Tibial artery (tissue), 4 donors: Measurements from ENCODE around the gene RASA3.

Experiments used
- DNase-seq, 2 donors: peaks; one replicate each; pipeline ENCODE4 v3.0.0-alpha.2; 2019
- H3K27ac ChIP-seq, 2 donors: fragments of 200-600 bp; sonication (generic) in 1 of 2; 1 replicate in 1 of 2; 2 replicates in 1 of 2; pipeline ENCODE4 v1.5.1; 2018 to 2019; ENCODE audit warnings: mild to moderate bottlenecking in 1 of 2
- H3K27me3 ChIP-seq, 2 donors: fragments of 200-600 bp; sonication (generic) in 1 of 2; one replicate each; pipeline versions ENCODE4 v1.5.1 to v1.6.0; 2016 to 2019
- H3K36me3 ChIP-seq, 3 donors: fragments of 200-600 bp; sonication (generic) in 2 of 3; one replicate each; pipeline ENCODE4 v1.5.1; 2016 to 2019; ENCODE audit warnings: mild to moderate bottlenecking in 2 of 3
- H3K4me1 ChIP-seq, 4 donors: fragments of 200-600 bp; sonication (generic) in 2 of 4; 1 replicate in 3 of 4; 2 replicates in 1 of 4; pipeline ENCODE4 v1.5.1; 2016 to 2019
- H3K4me3 ChIP-seq, 2 donors: fragments of 200-600 bp; sonication (generic) in 1 of 2; 1 replicate in 1 of 2; 2 replicates in 1 of 2; pipeline ENCODE4 v1.5.1; 2018 to 2019; ENCODE audit warnings: mild to moderate bottlenecking in 2 of 2
- H3K9me3 ChIP-seq, 3 donors: fragments of 200-600 bp; sonication (generic) in 1 of 3; one replicate each; pipeline ENCODE4 v1.5.1; 2016 to 2019
- CTCF ChIP-seq, 2 experiments: fragments of 200-600 bp in 1 of 2; fragments of 450-650 bp in 1 of 2; IDR thresholded peaks; one replicate each; pipeline ENCODE4 v1.5.1; 2017 to 2019; ENCODE audit warnings: antibody characterized with exemption in 2 of 2, mild to moderate bottlenecking in 1 of 2, moderate library complexity in 1 of 2
- intact Hi-C: fragments of 100-400 bp; cut with DNase I; formaldehyde crosslinking; loops from one replicate; pipeline ENCODE4 v1.15.0; 2023; ENCODE audit warnings: low total_unique reads

RASA3 gene

GRCh38 chr13:113939129-113939943 is 193.1 kb downstream of the RASA3 start:
- Histone ChIP-seq H3K9me3 (no peaks in the 10 kb centered on the region), H3K4me1 (peaks cover 0 to 19% (median 14%) of the 10 kb centered on the region in 4 donors), H3K36me3 (no peaks in the 10 kb centered on the region), H3K4me3 (no peak overlapping the region), H3K27ac (no peak overlapping the region), H3K27me3 (no peaks in the 10 kb centered on the region)
- intact Hi-C loops: no loop called here
- no peak for DNase-seq
- no peak for TF ChIP-seq CTCF (IDR thresholded peaks at IDR 0.05)

- no peak overlapping the region for H3K4me3 ChIP-seq
- H3K4me1 ChIP-seq: peaks cover 0 to 19% (median 14%) of the 10 kb centered on the region in 4 donors
Measured at GRCh38 chr13:113938716-113939115, 193.7 kb downstream of the RASA3 start.

GRCh38 chr13:113938246-113938645 is 194.2 kb downstream of the RASA3 start:
- Histone ChIP-seq H3K4me3 (no peak overlapping the region), H3K9me3 (no peaks in the 10 kb centered on the region), H3K4me1 (peaks cover 0 to 19% (median 14%) of the 10 kb centered on the region in 4 donors), H3K27me3 (no peaks in the 10 kb centered on the region), H3K36me3 (no peaks in the 10 kb centered on the region), H3K27ac (no peak overlapping the region)
- DNase-seq: no peak
- TF ChIP-seq CTCF (IDR thresholded peaks at IDR 0.05): no peak
- intact Hi-C loops: no loop called here

More at GRCh38 chr13:113938716-113939115, 193.7 kb downstream of the RASA3 start:
- Histone ChIP-seq H3K27ac (no peak overlapping the region), H3K27me3 (no peaks in the 10 kb centered on the region), H3K36me3 (no peaks in the 10 kb centered on the region), H3K9me3 (no peaks in the 10 kb centered on the region)
- intact Hi-C loops: no loop called here
- DNase-seq: no peak
- no peak for TF ChIP-seq CTCF (IDR thresholded peaks at IDR 0.05)

- intact Hi-C loops: no loop called here
- peak overlapping the region in 1 of 2 donors; percentile 12 for H3K27ac ChIP-seq
Measured at GRCh38 chr13:113937527-113938180, 194.8 kb downstream of the RASA3 start.

GRCh38 chr13:113937073-113937472 is 195.3 kb downstream of the RASA3 start:
- H3K27me3 ChIP-seq: no peaks in the 10 kb centered on the region
- no peak overlapping the region for H3K4me3 ChIP-seq
- peaks cover 0 to 19% (median 14%) of the 10 kb centered on the region in 4 donors for H3K4me1 ChIP-seq
- H3K9me3 ChIP-seq: no peaks in the 10 kb centered on the region
- intact Hi-C loops: no loop called here
- no peak for TF ChIP-seq CTCF (IDR thresholded peaks at IDR 0.05)
- peak overlapping the region in 1 of 2 donors; percentile 12 for H3K27ac ChIP-seq
- no peaks in the 10 kb centered on the region for H3K36me3 ChIP-seq
- peak in 1 of 2 donors; percentile 38 for DNase-seq

More at GRCh38 chr13:113937527-113938180, 194.8 kb downstream of the RASA3 start:
- Histone ChIP-seq H3K9me3 (no peaks in the 10 kb centered on the region), H3K4me1 (peaks cover 0 to 19% (median 14%) of the 10 kb centered on the region in 4 donors), H3K4me3 (no peak overlapping the region), H3K36me3 (no peaks in the 10 kb centered on the region), H3K27me3 (no peaks in the 10 kb centered on the region)
- no peak for TF ChIP-seq CTCF (IDR thresholded peaks at IDR 0.05)
- no peak for DNase-seq
